ENCODE results near the gene CRY1.
"Not testable (repeated sequence)": the region's sequence is repeated elsewhere in the genome, so short reads cannot be mapped to it uniquely, and the experiment has no call there.

The CRY1 gene

GRCh38 chr12:106999446-106999845 lies 93.9 kb downstream of the CRY1 start:
- no peak for DNase-seq (ENCODE audit: low read depth)

- DNase-seq (ENCODE audit: low read depth), result no peak
Measured at GRCh38 chr12:106997916-106998315, 95.4 kb downstream of the CRY1 start.

- DNase-seq (ENCODE audit: low read depth), result not testable (repeated sequence)
Measured at GRCh38 chr12:106996102-106996501, 97.2 kb downstream of the CRY1 start.

- no peak for DNase-seq (ENCODE audit: low read depth)
Measured at GRCh38 chr12:106994579-106995220, 98.6 kb downstream of the CRY1 start.

- no peak for DNase-seq (ENCODE audit: low read depth)
Measured at GRCh38 chr12:106987846-106988245, 105.5 kb downstream of the CRY1 start.

GRCh38 chr12:106986625-106987389 lies 106.5 kb downstream of the CRY1 start, which contains the start of gene MTERF2:
Gene MTERF2 (minus strand): TSS chr12:106987146. CDS start chr12:106978714, 8,432 bp downstream.
- peak; percentile 73 for DNase-seq (ENCODE audit: low read depth)

GRCh38 chr12:106986135-106986534 lies 107.2 kb downstream of the CRY1 start:
- DNase-seq (ENCODE audit: low read depth), result no peak

GRCh38 chr12:106985479-106985878 lies 107.9 kb downstream of the CRY1 start:
- DNase-seq (ENCODE audit: low read depth), result no peak

- DNase-seq (ENCODE audit: low read depth), result peak; percentile 9
Measured at GRCh38 chr12:106984588-106985137, 108.7 kb downstream of the CRY1 start.

- DNase-seq (ENCODE audit: low read depth), result no peak
Measured at GRCh38 chr12:106982229-106982628, 111.1 kb downstream of the CRY1 start.

GRCh38 chr12:106981788-106982187 lies 111.6 kb downstream of the CRY1 start:
- DNase-seq (ENCODE audit: low read depth), result no peak

GRCh38 chr12:106980944-106981343 lies 112.4 kb downstream of the CRY1 start:
- DNase-seq (ENCODE audit: low read depth), result no peak

GRCh38 chr12:106978035-106978800 lies 115.1 kb downstream of the CRY1 start:
- no peak for DNase-seq (ENCODE audit: low read depth)

- DNase-seq (ENCODE audit: low read depth), result no peak
Measured at GRCh38 chr12:106976668-106977067, 116.7 kb downstream of the CRY1 start.

- DNase-seq (ENCODE audit: low read depth), result no peak
Measured at GRCh38 chr12:106975993-106976658, 117.2 kb downstream of the CRY1 start.

GRCh38 chr12:106975098-106975497 lies 118.3 kb downstream of the CRY1 start:
- DNase-seq (ENCODE audit: low read depth), result no peak

GRCh38 chr12:106974511-106974910 lies 118.8 kb downstream of the CRY1 start:
- no peak for DNase-seq (ENCODE audit: low read depth)

GRCh38 chr12:106973545-106973944 lies 119.8 kb downstream of the CRY1 start:
- DNase-seq (ENCODE audit: low read depth), result no peak

- DNase-seq (ENCODE audit: low read depth), result no peak
Measured at GRCh38 chr12:106971065-106971464, 122.3 kb downstream of the CRY1 start.

GRCh38 chr12:106964526-106964925 lies 128.8 kb downstream of the CRY1 start:
- no peak for DNase-seq (ENCODE audit: low read depth)

- no peak for DNase-seq (ENCODE audit: low read depth)
Measured at GRCh38 chr12:106962286-106962685, 131.1 kb downstream of the CRY1 start.

GRCh38 chr12:106960443-106960842 lies 132.9 kb downstream of the CRY1 start:
- no peak for DNase-seq (ENCODE audit: low read depth)
